ENCODE measurements around the gene MRGPRD. TPM values are rescaled to one million over a fixed set of nuclear protein-coding genes. Genes with fewer than 3 reads are reported as not detected.

The MRGPRD gene
- total RNA-seq, 1 donor from 2014 or later: not detected

DNA sequence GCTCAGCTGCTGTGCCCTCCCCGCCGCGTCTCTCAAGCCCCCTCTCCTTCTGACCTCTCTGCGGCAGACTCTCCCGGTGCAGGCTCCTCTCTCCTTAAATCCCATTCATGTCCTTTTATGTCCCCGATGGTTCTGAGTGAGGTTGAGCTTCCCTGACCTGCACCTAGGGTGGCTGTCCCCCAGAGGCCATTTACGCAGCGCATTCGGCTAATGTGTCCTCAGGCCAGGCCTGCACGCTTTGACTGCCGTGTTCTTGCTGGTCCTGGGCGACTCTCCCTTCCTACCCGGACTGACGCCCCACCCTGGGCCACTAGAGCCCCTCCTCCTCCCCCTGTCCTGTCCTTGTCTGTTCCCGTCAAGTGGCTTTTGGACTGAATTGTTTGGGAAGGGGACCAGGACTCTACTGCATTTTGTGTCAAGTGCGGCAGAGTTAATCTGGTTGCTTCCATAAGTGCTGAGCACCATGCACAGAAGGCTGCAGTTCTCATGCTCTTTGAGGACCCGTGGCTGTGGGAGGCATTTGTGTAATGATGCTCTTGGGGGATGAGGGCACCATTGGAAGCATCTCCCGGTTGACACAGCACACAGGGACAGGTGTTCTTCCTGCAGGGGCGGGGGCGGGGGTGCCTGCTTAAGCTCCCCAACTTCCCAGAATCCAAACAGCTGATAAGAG, 40.0 kb downstream of the MRGPRD start:
- no peak overlapping the region for H3K9ac ChIP-seq (ENCODE audit: low read depth in 1 of 3, low read length in 3 of 3)
- H3K4me1 ChIP-seq (ENCODE audit: control insufficient read depth in 3 of 3, insufficient read depth in 3 of 3, low read length in 3 of 3): no peaks in the 10 kb centered on the region
- peaks cover 39 to 43% (median 42%) of the 10 kb centered on the region in 3 donors for H3K36me3 ChIP-seq (ENCODE audit: control insufficient read depth in 3 of 3, insufficient read depth in 3 of 3, low read length in 3 of 3)
- no peak overlapping the region for H3K4me3 ChIP-seq (ENCODE audit: low read length in 3 of 3)
- no peaks in the 10 kb centered on the region for H3K9me3 ChIP-seq (ENCODE audit: control insufficient read depth in 3 of 3, low read length in 3 of 3)
- no peaks in the 10 kb centered on the region for H3K27me3 ChIP-seq (ENCODE audit: control insufficient read depth in 3 of 3, insufficient read depth in 3 of 3, low read length in 3 of 3)
- H3K27ac ChIP-seq (ENCODE audit: low read depth, low read length): no peak overlapping the region

DNA sequence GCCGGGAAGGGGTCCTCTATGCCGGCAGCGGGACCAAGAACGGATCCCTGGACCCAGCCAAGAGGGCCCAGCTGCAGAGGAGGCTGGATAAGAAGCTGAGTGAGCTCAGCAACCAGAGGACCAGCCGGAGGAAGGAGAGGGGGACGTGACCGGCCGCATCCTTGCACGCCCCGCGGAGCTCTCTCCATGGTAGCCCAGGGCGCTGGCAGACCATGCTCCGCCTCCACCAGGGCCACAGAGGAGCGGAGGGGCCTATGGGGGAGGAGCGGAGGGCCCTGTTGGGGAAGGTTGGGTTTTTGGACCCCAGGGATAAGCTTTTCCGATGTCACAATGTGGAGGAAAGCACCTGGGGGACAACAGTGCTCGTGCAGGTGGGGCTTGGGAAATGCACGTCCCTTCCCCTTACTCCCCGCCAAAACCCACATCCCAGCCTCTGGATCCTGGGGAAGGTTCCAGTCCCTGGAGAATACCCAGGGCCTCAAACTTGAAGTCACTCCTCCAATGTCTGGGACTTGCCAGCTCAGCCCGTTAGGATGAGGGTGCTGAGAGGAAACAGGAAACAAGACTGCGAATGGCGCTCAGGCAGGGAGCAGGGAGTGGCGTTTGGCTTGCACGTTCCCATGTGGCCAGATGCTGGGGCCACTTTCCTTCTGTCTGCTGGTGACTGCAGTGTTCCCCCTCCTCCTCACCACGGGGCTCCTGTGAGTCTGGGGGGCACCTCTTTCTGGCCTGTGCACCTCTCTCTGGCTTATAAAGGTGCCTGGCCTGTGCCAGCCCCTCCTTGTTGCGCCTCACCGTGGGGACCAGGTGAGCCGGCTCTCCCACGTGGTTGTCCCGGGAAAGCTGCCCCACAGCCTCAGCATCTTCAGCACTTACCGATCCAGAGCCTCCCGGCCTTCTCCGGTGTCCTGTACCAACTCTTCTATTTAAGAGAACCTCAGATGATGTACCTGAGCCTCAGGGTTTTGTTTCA, 40.9 kb downstream of the MRGPRD start:
- Histone ChIP-seq H3K27me3 (ENCODE audit: control insufficient read depth in 3 of 3, insufficient read depth in 3 of 3, low read length in 3 of 3) (no peaks in the 10 kb centered on the region), H3K9ac (ENCODE audit: low read depth in 1 of 3, low read length in 3 of 3) (no peak overlapping the region), H3K9me3 (ENCODE audit: control insufficient read depth in 3 of 3, low read length in 3 of 3) (no peaks in the 10 kb centered on the region), H3K4me3 (ENCODE audit: low read length in 3 of 3) (no peak overlapping the region), H3K27ac (ENCODE audit: low read depth, low read length) (no peak overlapping the region), H3K36me3 (ENCODE audit: control insufficient read depth in 3 of 3, insufficient read depth in 3 of 3, low read length in 3 of 3) (peaks cover 47 to 52% (median 48%) of the 10 kb centered on the region in 3 donors), H3K4me1 (ENCODE audit: control insufficient read depth in 3 of 3, insufficient read depth in 3 of 3, low read length in 3 of 3) (no peaks in the 10 kb centered on the region)

- Histone ChIP-seq H3K36me3 (ENCODE audit: control insufficient read depth in 3 of 3, insufficient read depth in 3 of 3, low read length in 3 of 3) (peaks cover 55 to 59% (median 56%) of the 10 kb centered on the region in 3 donors), H3K9me3 (ENCODE audit: control insufficient read depth in 3 of 3, low read length in 3 of 3) (no peaks in the 10 kb centered on the region), H3K27ac (ENCODE audit: low read depth, low read length) (no peak overlapping the region), H3K4me1 (ENCODE audit: control insufficient read depth in 3 of 3, insufficient read depth in 3 of 3, low read length in 3 of 3) (no peaks in the 10 kb centered on the region), H3K4me3 (ENCODE audit: low read length in 3 of 3) (no peak overlapping the region), H3K9ac (ENCODE audit: low read depth in 1 of 3, low read length in 3 of 3) (no peak overlapping the region), H3K27me3 (ENCODE audit: control insufficient read depth in 3 of 3, insufficient read depth in 3 of 3, low read length in 3 of 3) (no peaks in the 10 kb centered on the region)
Measured at GRCh38 chr11:68938816-68939582, 41.8 kb downstream of the MRGPRD start.

GRCh38 chr11:68938088-68938487, 42.7 kb downstream of the MRGPRD start:
- Histone ChIP-seq H3K36me3 (ENCODE audit: control insufficient read depth in 3 of 3, insufficient read depth in 3 of 3, low read length in 3 of 3) (peaks cover 62 to 65% (median 65%) of the 10 kb centered on the region in 3 donors), H3K27me3 (ENCODE audit: control insufficient read depth in 3 of 3, insufficient read depth in 3 of 3, low read length in 3 of 3) (no peaks in the 10 kb centered on the region), H3K4me3 (ENCODE audit: low read length in 3 of 3) (no peak overlapping the region), H3K9me3 (ENCODE audit: control insufficient read depth in 3 of 3, low read length in 3 of 3) (no peaks in the 10 kb centered on the region), H3K9ac (ENCODE audit: low read depth in 1 of 3, low read length in 3 of 3) (no peak overlapping the region), H3K4me1 (ENCODE audit: control insufficient read depth in 3 of 3, insufficient read depth in 3 of 3, low read length in 3 of 3) (no peaks in the 10 kb centered on the region), H3K27ac (ENCODE audit: low read depth, low read length) (no peak overlapping the region)

DNA sequence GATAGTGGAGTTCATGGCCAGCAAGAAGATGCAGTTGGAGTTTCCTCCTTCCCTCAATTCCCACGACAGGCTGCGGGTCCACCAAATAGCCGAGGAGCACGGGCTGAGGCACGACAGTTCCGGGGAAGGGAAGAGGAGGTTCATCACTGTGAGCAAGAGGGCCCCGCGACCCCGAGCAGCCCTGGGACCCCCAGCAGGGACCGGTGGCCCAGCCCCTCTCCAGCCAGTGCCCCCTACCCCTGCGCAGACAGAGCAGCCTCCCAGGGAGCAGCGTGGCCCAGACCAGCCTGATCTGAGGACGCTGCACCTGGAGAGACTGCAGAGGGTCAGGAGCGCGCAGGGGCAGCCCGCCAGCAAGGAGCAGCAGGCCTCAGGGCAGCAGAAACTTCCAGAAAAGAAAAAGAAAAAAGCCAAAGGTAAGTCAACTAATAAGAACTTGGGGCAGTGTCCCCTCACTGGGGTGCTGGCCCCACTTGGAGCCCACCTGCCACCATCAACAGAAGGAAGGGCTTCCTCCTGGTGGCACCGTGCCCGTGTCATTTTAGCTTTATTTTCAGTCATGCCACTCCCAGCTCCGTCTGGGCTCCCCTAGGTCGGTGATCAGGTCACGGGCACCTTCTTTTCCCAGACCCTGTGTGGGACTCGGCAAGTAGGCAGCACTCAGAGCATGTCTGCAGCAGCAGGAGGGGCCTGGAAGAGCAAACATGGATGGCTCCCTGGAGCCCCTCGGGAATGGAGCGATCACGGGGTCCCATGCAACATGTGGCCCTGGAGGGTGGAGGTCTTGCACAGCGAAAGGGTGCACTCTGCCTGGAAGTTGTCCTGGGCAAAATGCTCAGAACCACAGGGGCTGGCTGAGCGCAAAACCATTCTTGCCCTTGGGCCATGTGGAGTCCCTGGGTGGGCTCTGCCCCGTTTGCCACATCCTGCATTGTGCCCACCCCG, 43.8 kb downstream of the MRGPRD start:
- Histone ChIP-seq H3K27ac (ENCODE audit: low read depth, low read length) (no peak overlapping the region), H3K36me3 (ENCODE audit: control insufficient read depth in 3 of 3, insufficient read depth in 3 of 3, low read length in 3 of 3) (peaks cover 65 to 68% (median 65%) of the 10 kb centered on the region in 3 donors), H3K4me1 (ENCODE audit: control insufficient read depth in 3 of 3, insufficient read depth in 3 of 3, low read length in 3 of 3) (no peaks in the 10 kb centered on the region), H3K4me3 (ENCODE audit: low read length in 3 of 3) (no peak overlapping the region), H3K27me3 (ENCODE audit: control insufficient read depth in 3 of 3, insufficient read depth in 3 of 3, low read length in 3 of 3) (no peaks in the 10 kb centered on the region), H3K9ac (ENCODE audit: low read depth in 1 of 3, low read length in 3 of 3) (no peak overlapping the region), H3K9me3 (ENCODE audit: control insufficient read depth in 3 of 3, low read length in 3 of 3) (no peaks in the 10 kb centered on the region)

DNA sequence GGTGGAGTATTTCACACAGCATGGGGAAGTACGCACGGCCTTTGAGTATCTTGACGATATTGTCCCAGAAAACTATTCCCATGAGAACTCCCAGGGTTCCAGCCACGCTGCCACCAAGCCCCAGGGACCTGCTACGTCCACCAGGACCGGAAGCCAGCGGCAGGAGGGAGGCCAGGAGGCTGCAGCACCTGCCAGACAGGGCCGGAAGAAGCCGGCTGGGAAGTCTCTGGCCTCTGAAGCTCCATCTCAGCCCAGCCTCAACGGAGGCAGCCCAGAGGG, 44.5 kb downstream of the MRGPRD start:
- Histone ChIP-seq H3K27me3 (ENCODE audit: control insufficient read depth in 3 of 3, insufficient read depth in 3 of 3, low read length in 3 of 3) (no peaks in the 10 kb centered on the region), H3K9me3 (ENCODE audit: control insufficient read depth in 3 of 3, low read length in 3 of 3) (no peaks in the 10 kb centered on the region), H3K4me3 (ENCODE audit: low read length in 3 of 3) (no peak overlapping the region), H3K4me1 (ENCODE audit: control insufficient read depth in 3 of 3, insufficient read depth in 3 of 3, low read length in 3 of 3) (no peaks in the 10 kb centered on the region), H3K9ac (ENCODE audit: low read depth in 1 of 3, low read length in 3 of 3) (no peak overlapping the region), H3K27ac (ENCODE audit: low read depth, low read length) (no peak overlapping the region), H3K36me3 (ENCODE audit: control insufficient read depth in 3 of 3, insufficient read depth in 3 of 3, low read length in 3 of 3) (peaks cover 65 to 71% (median 70%) of the 10 kb centered on the region in 3 donors)

DNA sequence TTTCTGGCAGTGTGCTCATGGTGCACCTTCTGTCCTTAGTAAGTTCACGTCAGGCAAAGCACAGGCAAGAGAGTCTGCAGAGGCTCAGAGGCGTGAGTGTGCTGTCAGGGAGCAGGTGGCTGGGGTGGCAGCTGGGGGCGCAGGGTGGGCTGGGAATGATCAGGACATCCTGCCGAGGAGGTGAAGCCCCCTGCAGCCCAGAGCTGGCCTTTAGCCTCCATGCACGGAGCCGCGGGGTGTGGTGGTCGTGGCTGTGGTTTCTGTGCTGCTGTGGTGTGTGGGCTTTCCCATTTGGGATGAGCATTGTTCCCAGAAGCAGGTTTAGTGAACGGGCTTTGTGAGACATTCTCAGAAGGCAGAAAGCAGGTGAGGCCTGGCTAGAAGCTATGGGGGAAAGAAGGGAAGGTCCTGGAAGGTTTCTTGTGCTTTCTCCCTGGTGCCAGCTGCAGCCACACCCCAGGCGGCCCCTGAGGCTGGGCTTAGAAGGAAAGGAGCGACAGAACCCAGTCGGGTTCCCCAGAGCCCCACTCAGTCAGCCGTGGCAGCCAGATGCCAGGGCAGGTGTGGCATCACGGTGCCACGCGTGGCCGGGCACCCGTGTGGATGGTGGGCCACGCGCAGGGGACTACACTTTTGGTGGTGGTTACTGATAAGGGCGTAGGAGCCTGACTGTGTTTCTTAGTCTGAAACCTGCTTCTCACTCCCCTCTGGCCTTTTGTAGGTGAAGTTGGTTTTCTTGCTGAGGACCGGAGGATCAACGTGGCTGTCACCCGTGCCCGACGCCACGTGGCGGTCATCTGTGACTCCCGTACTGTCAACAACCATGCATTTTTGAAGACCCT, 45.0 kb downstream of the MRGPRD start:
- peaks cover 67 to 71% (median 71%) of the 10 kb centered on the region in 3 donors for H3K36me3 ChIP-seq (ENCODE audit: control insufficient read depth in 3 of 3, insufficient read depth in 3 of 3, low read length in 3 of 3)
- no peak overlapping the region for H3K4me3 ChIP-seq (ENCODE audit: low read length in 3 of 3)
- H3K27me3 ChIP-seq (ENCODE audit: control insufficient read depth in 3 of 3, insufficient read depth in 3 of 3, low read length in 3 of 3): no peaks in the 10 kb centered on the region
- no peaks in the 10 kb centered on the region for H3K4me1 ChIP-seq (ENCODE audit: control insufficient read depth in 3 of 3, insufficient read depth in 3 of 3, low read length in 3 of 3)
- H3K27ac ChIP-seq (ENCODE audit: low read depth, low read length): no peak overlapping the region
- no peak overlapping the region for H3K9ac ChIP-seq (ENCODE audit: low read depth in 1 of 3, low read length in 3 of 3)
- no peaks in the 10 kb centered on the region for H3K9me3 ChIP-seq (ENCODE audit: control insufficient read depth in 3 of 3, low read length in 3 of 3)

- H3K4me1 ChIP-seq (ENCODE audit: control insufficient read depth in 3 of 3, insufficient read depth in 3 of 3, low read length in 3 of 3): no peaks in the 10 kb centered on the region
- no peak overlapping the region for H3K9ac ChIP-seq (ENCODE audit: low read depth in 1 of 3, low read length in 3 of 3)
Measured at GRCh38 chr11:68935066-68935465, 45.7 kb downstream of the MRGPRD start.

More at GRCh38 chr11:68935066-68935465, 45.7 kb downstream of the MRGPRD start:
- H3K36me3 ChIP-seq (ENCODE audit: control insufficient read depth in 3 of 3, insufficient read depth in 3 of 3, low read length in 3 of 3): peaks cover 70 to 74% (median 72%) of the 10 kb centered on the region in 3 donors
- H3K27ac ChIP-seq (ENCODE audit: low read depth, low read length): no peak overlapping the region
- no peak overlapping the region for H3K4me3 ChIP-seq (ENCODE audit: low read length in 3 of 3)
- H3K9me3 ChIP-seq (ENCODE audit: control insufficient read depth in 3 of 3, low read length in 3 of 3): no peaks in the 10 kb centered on the region
- no peaks in the 10 kb centered on the region for H3K27me3 ChIP-seq (ENCODE audit: control insufficient read depth in 3 of 3, insufficient read depth in 3 of 3, low read length in 3 of 3)

Measured in skeletal muscle tissue (tissue), 4 donors.